HG02571 (cell line): ENCODE results near the gene HELQ.

ENCODE experiments used
- ATAC-seq: cut with Tn5 transposase; IDR thresholded peaks from one replicate; pipeline ENCODE4 v1.9.1; 2021; ENCODE audit warnings: mild to moderate bottlenecking, moderate library complexity; ENCODE audit not compliant: unreplicated experiment

Gene HELQ

GRCh38 chr4:83371235-83371634 lies 84.4 kb downstream of the HELQ start:
- ATAC-seq: no peak

GRCh38 chr4:83370640-83370906 lies 85.0 kb downstream of the HELQ start:
- ATAC-seq: no peak

GRCh38 chr4:83369831-83370639 lies 85.6 kb downstream of the HELQ start:
- no peak for ATAC-seq

- ATAC-seq: no peak
Measured at GRCh38 chr4:83364312-83364711, 91.3 kb downstream of the HELQ start.

GRCh38 chr4:83362492-83363329 lies 92.9 kb downstream of the HELQ start:
- ATAC-seq: no peak

GRCh38 chr4:83361416-83362103 lies 94.1 kb downstream of the HELQ start:
- ATAC-seq: no peak

- ATAC-seq: no peak
Measured at GRCh38 chr4:83360018-83360417, 95.6 kb downstream of the HELQ start.

GRCh38 chr4:83358410-83358809 lies 97.2 kb downstream of the HELQ start:
- no peak for ATAC-seq
